ENCODE measurements around the gene TUBA8.
"Not testable (repeated sequence)": the region's sequence is repeated elsewhere in the genome, so short reads cannot be mapped to it uniquely, and the experiment has no call there.

TUBA8 gene

DNA sequence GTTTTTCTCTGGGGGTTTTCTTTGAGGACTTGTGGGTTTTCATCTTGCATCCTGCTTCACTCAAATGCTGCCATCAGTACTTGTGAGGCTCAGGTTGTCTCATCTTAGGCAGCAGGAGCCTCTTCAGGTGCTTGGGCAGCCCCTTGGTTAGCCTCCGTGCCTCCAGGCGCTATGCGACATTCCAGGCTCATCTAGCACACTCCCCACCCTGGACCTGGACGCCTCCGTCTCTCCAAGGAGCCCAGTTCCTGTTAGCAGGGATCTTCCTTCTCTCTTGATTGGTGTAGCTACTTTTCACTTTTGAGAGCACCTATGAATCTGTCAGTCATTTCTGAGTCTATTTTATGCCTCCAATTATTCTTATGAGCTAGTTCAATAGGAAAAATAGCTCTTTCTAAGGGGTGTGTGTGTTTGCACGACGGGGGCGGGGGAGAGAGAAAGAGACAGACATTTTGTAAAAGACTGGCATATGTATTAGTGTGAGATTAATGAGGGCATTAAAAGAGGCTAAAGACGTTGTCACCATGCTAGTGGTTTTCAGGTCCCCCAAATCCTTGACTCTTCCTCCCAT, 7.8 kb downstream of the TUBA8 start:
- H3K4me3 ChIP-seq (ENCODE audit: severe bottlenecking) = no peak overlapping the region
- ATAC-seq (ENCODE audit: low read depth) = no peak
- H3K27ac ChIP-seq (ENCODE audit: poor library complexity, severe bottlenecking) = no peak overlapping the region
- no peak for DNase-seq (ENCODE audit: low spot score)
- TF ChIP-seq, protein P1, sequence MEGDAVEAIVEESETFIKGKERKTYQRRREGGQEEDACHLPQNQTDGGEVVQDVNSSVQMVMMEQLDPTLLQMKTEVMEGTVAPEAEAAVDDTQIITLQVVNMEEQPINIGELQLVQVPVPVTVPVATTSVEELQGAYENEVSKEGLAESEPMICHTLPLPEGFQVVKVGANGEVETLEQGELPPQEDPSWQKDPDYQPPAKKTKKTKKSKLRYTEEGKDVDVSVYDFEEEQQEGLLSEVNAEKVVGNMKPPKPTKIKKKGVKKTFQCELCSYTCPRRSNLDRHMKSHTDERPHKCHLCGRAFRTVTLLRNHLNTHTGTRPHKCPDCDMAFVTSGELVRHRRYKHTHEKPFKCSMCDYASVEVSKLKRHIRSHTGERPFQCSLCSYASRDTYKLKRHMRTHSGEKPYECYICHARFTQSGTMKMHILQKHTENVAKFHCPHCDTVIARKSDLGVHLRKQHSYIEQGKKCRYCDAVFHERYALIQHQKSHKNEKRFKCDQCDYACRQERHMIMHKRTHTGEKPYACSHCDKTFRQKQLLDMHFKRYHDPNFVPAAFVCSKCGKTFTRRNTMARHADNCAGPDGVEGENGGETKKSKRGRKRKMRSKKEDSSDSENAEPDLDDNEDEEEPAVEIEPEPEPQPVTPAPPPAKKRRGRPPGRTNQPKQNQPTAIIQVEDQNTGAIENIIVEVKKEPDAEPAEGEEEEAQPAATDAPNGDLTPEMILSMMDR (IDR thresholded peaks at IDR 0.05; ENCODE audit: poor library complexity, severe bottlenecking) = no peak
- no peaks in the 10 kb centered on the region for H3K27me3 ChIP-seq (ENCODE audit: insufficient read depth, poor library complexity, severe bottlenecking)
- no peaks in the 10 kb centered on the region for H3K9me3 ChIP-seq (ENCODE audit: severe bottlenecking)
- no peaks in the 10 kb centered on the region for H3K36me3 ChIP-seq (ENCODE audit: low read depth)
- no peaks in the 10 kb centered on the region for H3K4me1 ChIP-seq (ENCODE audit: insufficient read depth, poor library complexity, severe bottlenecking)

DNA sequence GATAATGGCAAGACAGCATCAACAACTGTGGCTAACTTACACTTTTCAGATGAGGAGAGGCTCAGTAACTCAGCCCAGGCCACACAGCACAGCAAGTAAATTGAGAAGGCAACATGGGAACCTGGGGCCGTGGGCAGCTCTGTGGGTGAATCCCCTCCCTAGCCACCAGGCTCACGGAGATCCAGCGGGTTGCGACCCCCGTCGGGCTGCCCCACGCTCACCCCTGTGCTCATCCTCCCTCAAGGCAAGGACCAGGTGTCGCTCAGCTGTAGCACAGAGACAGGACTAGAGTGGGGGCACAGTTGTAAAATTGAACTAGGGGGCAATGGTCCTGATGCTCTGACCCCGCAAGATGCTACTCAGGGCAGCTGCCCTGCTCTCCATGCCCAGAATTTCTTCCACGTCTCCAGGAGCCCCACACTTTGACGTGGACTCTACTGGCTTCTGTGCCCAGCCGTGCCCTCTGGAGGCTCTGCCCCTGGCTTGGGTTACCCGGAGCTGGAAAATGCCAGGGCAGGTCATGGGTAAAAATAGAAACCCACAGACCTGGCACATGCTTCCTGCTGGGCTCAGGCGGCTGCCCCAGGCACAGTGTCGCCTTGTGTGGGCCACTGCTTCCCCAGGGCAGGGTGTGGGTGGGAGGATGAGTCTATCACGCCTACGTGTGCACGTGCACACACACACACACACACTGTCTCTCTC, 9.0 kb downstream of the TUBA8 start:
- H3K27me3 ChIP-seq (ENCODE audit: insufficient read depth, poor library complexity, severe bottlenecking) = no peaks in the 10 kb centered on the region
- no peak for DNase-seq (ENCODE audit: low spot score)
- TF ChIP-seq, protein P1 (IDR thresholded peaks at IDR 0.05; ENCODE audit: poor library complexity, severe bottlenecking) = no peak
- no peaks in the 10 kb centered on the region for H3K9me3 ChIP-seq (ENCODE audit: severe bottlenecking)
- H3K4me3 ChIP-seq (ENCODE audit: severe bottlenecking) = no peak overlapping the region
- H3K4me1 ChIP-seq (ENCODE audit: insufficient read depth, poor library complexity, severe bottlenecking) = no peaks in the 10 kb centered on the region
- ATAC-seq (ENCODE audit: low read depth) = no peak
- no peaks in the 10 kb centered on the region for H3K36me3 ChIP-seq (ENCODE audit: low read depth)
- no peak overlapping the region for H3K27ac ChIP-seq (ENCODE audit: poor library complexity, severe bottlenecking)

DNA sequence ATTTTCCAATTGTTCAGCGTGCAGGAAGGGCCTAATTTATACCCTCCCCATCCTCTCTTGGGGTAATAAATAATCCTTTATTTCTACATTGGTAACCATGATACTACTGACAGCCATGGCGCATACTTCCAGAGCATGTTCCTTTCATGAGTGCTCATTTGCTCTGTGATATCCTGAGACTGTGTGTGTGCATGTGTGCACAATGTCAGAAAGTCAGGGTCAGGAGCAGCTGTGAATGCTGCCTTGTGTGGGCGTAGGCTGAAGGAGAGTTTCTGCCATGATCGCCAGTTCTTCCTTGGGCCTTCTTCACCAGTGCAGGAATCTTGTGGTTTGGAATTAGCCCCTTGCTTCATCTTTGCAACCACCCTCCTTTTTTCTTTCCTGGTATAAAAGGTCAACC, 10.2 kb downstream of the TUBA8 start:
- TF ChIP-seq, protein P1 (IDR thresholded peaks at IDR 0.05; ENCODE audit: poor library complexity, severe bottlenecking) = no peak
- DNase-seq (ENCODE audit: low spot score) (no peak), ATAC-seq (ENCODE audit: low read depth) (no peak)
- H3K4me1 ChIP-seq (ENCODE audit: insufficient read depth, poor library complexity, severe bottlenecking) = no peaks in the 10 kb centered on the region
- no peaks in the 10 kb centered on the region for H3K9me3 ChIP-seq (ENCODE audit: severe bottlenecking)
- no peaks in the 10 kb centered on the region for H3K27me3 ChIP-seq (ENCODE audit: insufficient read depth, poor library complexity, severe bottlenecking)
- H3K36me3 ChIP-seq (ENCODE audit: low read depth) = no peaks in the 10 kb centered on the region
- no peak overlapping the region for H3K27ac ChIP-seq (ENCODE audit: poor library complexity, severe bottlenecking)
- H3K4me3 ChIP-seq (ENCODE audit: severe bottlenecking) = no peak overlapping the region

DNA sequence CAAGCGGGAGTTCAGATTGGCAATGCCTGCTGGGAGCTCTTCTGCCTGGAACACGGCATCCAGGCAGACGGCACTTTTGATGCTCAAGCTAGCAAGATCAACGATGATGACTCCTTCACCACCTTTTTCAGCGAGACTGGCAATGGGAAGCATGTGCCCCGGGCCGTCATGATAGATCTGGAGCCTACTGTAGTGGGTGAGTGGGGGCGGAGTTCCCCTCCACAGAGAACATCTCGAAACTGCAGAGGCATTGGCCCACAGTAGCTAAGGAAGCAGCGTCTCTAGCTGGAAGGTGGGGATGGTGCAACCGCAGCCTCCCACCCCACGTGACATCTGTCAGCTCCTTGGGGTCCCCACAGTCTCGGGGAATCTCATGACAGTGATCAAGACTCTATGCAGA, 10.9 kb downstream of the TUBA8 start:
- no peaks in the 10 kb centered on the region for H3K9me3 ChIP-seq (ENCODE audit: severe bottlenecking)
- no peaks in the 10 kb centered on the region for H3K27me3 ChIP-seq (ENCODE audit: insufficient read depth, poor library complexity, severe bottlenecking)
- H3K36me3 ChIP-seq (ENCODE audit: low read depth) = no peaks in the 10 kb centered on the region
- no peak overlapping the region for H3K27ac ChIP-seq (ENCODE audit: poor library complexity, severe bottlenecking)
- no peak for DNase-seq (ENCODE audit: low spot score)
- H3K4me1 ChIP-seq (ENCODE audit: insufficient read depth, poor library complexity, severe bottlenecking) = no peaks in the 10 kb centered on the region
- H3K4me3 ChIP-seq (ENCODE audit: severe bottlenecking) = no peak overlapping the region
- TF ChIP-seq, protein P1 (IDR thresholded peaks at IDR 0.05; ENCODE audit: poor library complexity, severe bottlenecking) = no peak
- no peak for ATAC-seq (ENCODE audit: low read depth)

DNA sequence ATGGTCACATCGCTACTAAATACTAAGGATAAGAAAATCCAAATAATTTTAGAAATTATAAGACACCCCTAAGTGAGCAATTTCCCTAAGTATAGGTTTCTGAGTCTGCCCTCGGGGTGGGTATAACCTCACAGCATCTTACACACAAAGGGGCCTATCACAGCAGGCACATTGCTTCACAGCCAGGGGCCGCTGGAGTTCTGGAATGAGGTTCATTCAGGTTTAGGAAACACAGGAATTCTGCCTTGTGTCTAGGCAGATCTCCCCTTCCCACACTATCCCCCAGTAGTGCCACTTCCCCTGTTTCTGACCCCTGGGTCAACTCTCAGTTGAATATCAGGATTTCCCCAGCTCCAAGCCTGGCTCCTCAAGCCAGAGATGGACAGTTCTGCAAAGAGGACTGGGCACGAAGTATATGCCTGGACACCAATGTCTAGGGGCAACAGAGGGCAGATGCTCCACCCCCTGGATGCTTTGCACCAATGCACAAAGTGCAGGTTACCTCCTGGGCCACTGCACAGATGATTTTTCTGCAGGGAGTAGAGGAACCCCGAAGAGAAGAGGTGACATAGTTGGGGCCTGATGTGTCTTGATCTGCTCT, 11.4 kb downstream of the TUBA8 start:
- no peak for DNase-seq (ENCODE audit: low spot score)
- Histone ChIP-seq H3K4me3 (ENCODE audit: severe bottlenecking) (no peak overlapping the region), H3K9me3 (ENCODE audit: severe bottlenecking) (no peaks in the 10 kb centered on the region), H3K4me1 (ENCODE audit: insufficient read depth, poor library complexity, severe bottlenecking) (no peaks in the 10 kb centered on the region), H3K27me3 (ENCODE audit: insufficient read depth, poor library complexity, severe bottlenecking) (no peaks in the 10 kb centered on the region), H3K27ac (ENCODE audit: poor library complexity, severe bottlenecking) (no peak overlapping the region), H3K36me3 (ENCODE audit: low read depth) (no peaks in the 10 kb centered on the region)
- no peak for ATAC-seq (ENCODE audit: low read depth)
- TF ChIP-seq, protein P1 (IDR thresholded peaks at IDR 0.05; ENCODE audit: poor library complexity, severe bottlenecking) = no peak

DNA sequence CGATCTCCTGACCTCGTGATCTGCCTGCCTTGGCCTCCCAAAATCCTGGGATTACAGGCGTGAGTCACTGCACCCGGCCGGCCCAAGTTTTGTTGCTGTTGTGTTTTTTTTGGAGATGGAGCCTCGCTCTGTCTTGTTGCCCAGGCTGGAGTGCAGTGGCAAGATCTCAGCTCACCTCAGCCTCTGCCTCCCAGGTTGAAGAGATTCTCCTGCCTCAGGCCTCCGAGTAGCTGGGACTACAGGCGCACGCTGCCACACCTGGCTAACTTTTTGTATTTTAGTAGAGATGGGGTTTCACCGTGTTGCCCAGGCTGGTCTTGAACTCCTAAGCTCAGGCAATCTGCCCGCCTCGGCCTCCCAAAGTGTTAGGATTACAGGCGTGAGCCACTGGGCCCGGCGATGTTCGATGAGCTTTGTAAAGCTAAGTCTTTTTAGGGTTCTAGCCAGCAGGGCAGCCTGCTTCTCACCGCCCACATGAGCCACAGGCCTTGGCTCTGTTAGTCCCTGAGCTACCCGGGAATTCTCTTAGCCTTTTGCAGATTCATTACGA, 12.9 kb downstream of the TUBA8 start:
- H3K9me3 ChIP-seq (ENCODE audit: severe bottlenecking); H3K27ac ChIP-seq (ENCODE audit: poor library complexity, severe bottlenecking); H3K4me1 ChIP-seq (ENCODE audit: insufficient read depth, poor library complexity, severe bottlenecking); H3K27me3 ChIP-seq (ENCODE audit: insufficient read depth, poor library complexity, severe bottlenecking); ATAC-seq (ENCODE audit: low read depth); H3K4me3 ChIP-seq (ENCODE audit: severe bottlenecking); DNase-seq (ENCODE audit: low spot score); H3K36me3 ChIP-seq (ENCODE audit: low read depth): not testable (repeated sequence)

Data from RWPE2 (cell line).